SU-DHL-6 (cell line): ENCODE results near the gene SLC51A.

ENCODE experiments used
- H2AFZ ChIP-seq: fragments of 200-600 bp; sonication (generic); 2 replicates; pipeline ENCODE4 v1.6.1; 2014; ENCODE audit warnings: low read depth, mild to moderate bottlenecking, moderate library complexity, mixed read lengths, antibody characterized with exemption, low read length; ENCODE audit not compliant: severe bottlenecking
- H3F3A ChIP-seq: fragments of 200-600 bp; shearing (Covaris generic); 2 replicates; pipeline ENCODE4 v1.6.0; 2016; ENCODE audit warnings: antibody characterized with exemption, mild to moderate bottlenecking; ENCODE audit not compliant: insufficient read depth
- H3K27ac ChIP-seq: fragments of 200-600 bp; sonication (generic); 2 replicates; pipeline ENCODE4 v1.5.1; 2016; ENCODE audit warnings: low read depth, mild to moderate bottlenecking, low read length, moderate library complexity, mixed read lengths
- H3K27me3 ChIP-seq: fragments of 200-600 bp; sonication (generic), shearing (Covaris generic); 2 replicates; pipeline ENCODE4 v1.6.0; 2014; ENCODE audit warnings: mild to moderate bottlenecking, low read length
- H3K36me3 ChIP-seq: fragments of 200-600 bp; sonication (generic); 2 replicates; pipeline ENCODE4 v1.6.1; 2014; ENCODE audit warnings: mild to moderate bottlenecking, low read length, mixed read lengths
- H3K4me2 ChIP-seq: fragments of 300-600, 200-600 bp; shearing (Covaris generic), sonication (generic); 2 replicates; pipeline ENCODE4 v1.6.0; 2014; ENCODE audit warnings: low read length, low read depth, mild to moderate bottlenecking; ENCODE audit not compliant: poor library complexity, severe bottlenecking
- H3K4me3 ChIP-seq: fragments of 200-600 bp; sonication (generic); 2 replicates; pipeline ENCODE4 v1.5.1; 2014; ENCODE audit warnings: antibody characterized with exemption, low read length, mild to moderate bottlenecking, mixed read lengths; ENCODE audit not compliant: insufficient read depth, poor library complexity, severe bottlenecking
- H3K79me2 ChIP-seq: fragments of 200-600 bp; sonication (generic); 2 replicates; pipeline ENCODE4 v1.6.1; 2014; ENCODE audit warnings: mild to moderate bottlenecking, low read length, moderate library complexity; ENCODE audit not compliant: insufficient read depth
- H3K9ac ChIP-seq: fragments of 200-600 bp; sonication (generic); 2 replicates; pipeline ENCODE4 v1.7.0; 2014; ENCODE audit warnings: mild to moderate bottlenecking, low read length
- H3K9me2 ChIP-seq: fragments of 200-600 bp; sonication (generic); replicated peaks from 2 replicates; pipeline ENCODE4 v1.6.1; 2014; ENCODE audit warnings: low read length; ENCODE audit not compliant: insufficient read depth
- H3K9me3 ChIP-seq: fragments of 200-600 bp; sonication (generic); 2 replicates; pipeline ENCODE4 v1.6.1; 2014; ENCODE audit warnings: low read length, mixed read lengths; ENCODE audit not compliant: insufficient read depth
- H4K20me1 ChIP-seq: fragments of 200-600 bp; sonication (generic); 2 replicates; pipeline ENCODE4 v1.6.1; 2014; ENCODE audit warnings: low read depth, mild to moderate bottlenecking, antibody characterized with exemption, low read length, moderate library complexity, mixed read lengths
- CTCF ChIP-seq: fragments of 200-600 bp; sonication (generic); IDR thresholded peaks from one replicate; pipeline ENCODE4 v1.5.1; 2017; ENCODE audit warnings: antibody characterized with exemption, mild to moderate bottlenecking, low read length, moderate library complexity; ENCODE audit not compliant: insufficient read depth, poor library complexity, severe bottlenecking
- EZH2phosphoT487 ChIP-seq: fragments of 200-600 bp; sonication (generic), shearing (Covaris generic); conservative IDR thresholded peaks from 2 replicates; pipeline ENCODE4 v1.6.1; 2018; ENCODE audit warnings: mild to moderate bottlenecking, antibody characterized with exemption, low read length, moderate library complexity, mixed read lengths

SLC51A gene

GRCh38 chr3:196251918-196252317, 35.6 kb downstream of the SLC51A start:
- no peaks in the 10 kb centered on the region for H3K36me3 ChIP-seq
- H3K79me2 ChIP-seq: no peaks in the 10 kb centered on the region
- H3K9me3 ChIP-seq: no peaks in the 10 kb centered on the region
- no peak overlapping the region for H3K4me3 ChIP-seq
- H3K27ac ChIP-seq: no peak overlapping the region
- no peak overlapping the region for H3K9ac ChIP-seq
- no peak overlapping the region for H2AFZ ChIP-seq
- H3K9me2 ChIP-seq: no peaks in the 10 kb centered on the region
- H3K27me3 ChIP-seq: no peaks in the 10 kb centered on the region
- H3K4me2 ChIP-seq: no peak overlapping the region
- TF ChIP-seq EZH2phosphoT487 (no peak), CTCF (no peak)
- no peaks in the 10 kb centered on the region for H4K20me1 ChIP-seq
- H3F3A ChIP-seq: no peaks in the 10 kb centered on the region

- Histone ChIP-seq H3K27me3 (no peaks in the 10 kb centered on the region), H3K9ac (no peak overlapping the region), H3K4me3 (no peak overlapping the region), H3K27ac (no peak overlapping the region), H3F3A (no peaks in the 10 kb centered on the region), H4K20me1 (no peaks in the 10 kb centered on the region), H3K79me2 (no peaks in the 10 kb centered on the region), H2AFZ (no peak overlapping the region), H3K36me3 (no peaks in the 10 kb centered on the region), H3K9me3 (no peaks in the 10 kb centered on the region), H3K9me2 (no peaks in the 10 kb centered on the region), H3K4me2 (no peak overlapping the region)
- TF ChIP-seq EZH2phosphoT487: no peak
- no peak for TF ChIP-seq CTCF
Observed at GRCh38 chr3:196254376-196255283, 38.3 kb downstream of the SLC51A start.

GRCh38 chr3:196255776-196256175, 39.4 kb downstream of the SLC51A start:
- Histone ChIP-seq H3K27me3 (no peaks in the 10 kb centered on the region), H3K9me2 (no peaks in the 10 kb centered on the region), H2AFZ (no peak overlapping the region), H4K20me1 (no peaks in the 10 kb centered on the region), H3K9me3 (no peaks in the 10 kb centered on the region), H3K36me3 (no peaks in the 10 kb centered on the region; the same call in 1 of the 2 replicates), H3K4me3 (no peak overlapping the region), H3K9ac (no peak overlapping the region), H3F3A (no peaks in the 10 kb centered on the region), H3K4me2 (no peak overlapping the region), H3K27ac (no peak overlapping the region), H3K79me2 (no peaks in the 10 kb centered on the region)
- no peak for TF ChIP-seq CTCF
